K562 (cell line): ENCODE measurements around the gene ALDH1A3. TPM values are rescaled to one million over a fixed set of nuclear protein-coding genes. Genes with fewer than 3 reads are reported as not detected.

Experiments used
- ATAC-seq: fragments of 200-7000 bp; cut with Tn5 transposase; 3 replicates; pipeline ENCODE4 v1.9.1; 2020; ENCODE audit warnings: moderate library complexity
- BruUV-seq: library from RNA; stranded (reverse); fragments of 400-500 nt; replicated peaks from 2 replicates; lab custom pipeline; 2021; lab: Mats Ljungman, UMichigan
- CTCF ChIA-PET: fragments of 300-600 bp; formaldehyde crosslinking; extraction: SDS; loops from one replicate; lab custom pipeline; 2021; ENCODE audit warnings: low intra/inter-chr PET ratio; lab: Yijun Ruan, JAX
- POLR2A ChIA-PET: fragments of 300-600, 350-650 bp; sonication (Branson Sonifier 250); formaldehyde crosslinking; extraction: SDS; loops from one replicate; lab custom pipeline; 2021; ENCODE audit warnings: antibody characterized with exemption, inconsistent platforms; lab: Yijun Ruan, JAX
- DNase-seq, 4 experiments: peaks; one replicate each; pipeline versions ENCODE4 v3.0.0 to v3.0.0-alpha.2; 2011 to 2018; ENCODE audit warnings: low spot score in 3 of 4, mixed read lengths in 3 of 4; ENCODE audit errors: extremely low read depth in 1 of 4
- FAIRE-seq: peaks from 2 replicates; lab custom pipeline; 2011; peaks lifted over from hg19 to GRCh38; lab: Jason Lieb, UNC
- H2AFZ ChIP-seq: 2 replicates; pipeline ENCODE4 v1.6.0; 2011; ENCODE audit warnings: low read depth, low read length, control low read depth, inconsistent platforms
- H3K27ac ChIP-seq: fragments of 200-600 bp; 3 replicates; pipeline ENCODE4 v1.8.0; 2011; ENCODE audit warnings: low read depth, mild to moderate bottlenecking, control low read depth, inconsistent platforms, low read length, moderate library complexity, mixed read lengths; ENCODE audit errors: extremely low read depth
- H3K27me3 ChIP-seq, 2 experiments: fragments of 300-600 bp in 1 of 2; 2 replicates in 1 of 2; 3 replicates in 1 of 2; pipeline versions ENCODE4 v1.6.0 to v1.8.0; 2011; ENCODE audit warnings: inconsistent platforms in 2 of 2, low read length in 2 of 2, mild to moderate bottlenecking in 1 of 2, mixed read lengths in 1 of 2, moderate library complexity in 1 of 2; ENCODE audit not compliant: control insufficient read depth in 2 of 2, insufficient read depth in 2 of 2
- H3K36me3 ChIP-seq: fragments of 300-600 bp; 3 replicates; pipeline ENCODE4 v1.8.0; 2011; ENCODE audit warnings: mild to moderate bottlenecking, low read length, inconsistent platforms; ENCODE audit not compliant: control insufficient read depth, insufficient read depth
- H3K4me1 ChIP-seq, 2 experiments: fragments of 200-600 bp in 1 of 2; replicated peaks in 1 of 2; 2 replicates in 1 of 2; 3 replicates in 1 of 2; pipeline versions ENCODE4 v1.5.1 to v1.8.0; 2011; ENCODE audit warnings: inconsistent platforms in 2 of 2, low read length in 2 of 2, mild to moderate bottlenecking in 1 of 2, mixed read lengths in 1 of 2, moderate library complexity in 1 of 2; ENCODE audit not compliant: control insufficient read depth in 2 of 2, insufficient read depth in 2 of 2
- H3K4me2 ChIP-seq: 2 replicates; pipeline ENCODE4 v1.6.1; 2011; ENCODE audit warnings: low read length, control low read depth, inconsistent platforms, mixed read lengths; ENCODE audit not compliant: insufficient read depth
- H3K4me3 ChIP-seq: fragments of 200-600 bp; sonication (generic), shearing (Covaris generic); 2 replicates; pipeline ENCODE4 v1.5.1; 2016; ENCODE audit warnings: control low read depth, inconsistent platforms
- H3K79me2 ChIP-seq: fragments of 200-600 bp; 3 replicates; pipeline ENCODE4 v1.8.0; 2011; ENCODE audit warnings: low read length, inconsistent platforms; ENCODE audit not compliant: control insufficient read depth, insufficient read depth
- H3K9ac ChIP-seq, 2 experiments: 2 replicates each; pipeline versions ENCODE4 v1.6.0 to v1.6.1; 2011; ENCODE audit warnings: low read depth in 2 of 2, low read length in 2 of 2, control low read depth in 1 of 2, inconsistent platforms in 1 of 2, mild to moderate bottlenecking in 1 of 2, mixed read lengths in 1 of 2; ENCODE audit not compliant: insufficient read depth in 1 of 2
- H3K9me1 ChIP-seq: one replicate; pipeline ENCODE4 v1.6.0; 2011; ENCODE audit warnings: inconsistent platforms, mild to moderate bottlenecking, low read length, moderate library complexity; ENCODE audit not compliant: control insufficient read depth, insufficient read depth
- H3K9me3 ChIP-seq: replicated peaks from 2 replicates; pipeline ENCODE4 v1.5.1; 2011; ENCODE audit warnings: low read depth, low read length, inconsistent platforms; ENCODE audit not compliant: control insufficient read depth, insufficient read depth
- H4K20me1 ChIP-seq: replicated peaks from 2 replicates; pipeline ENCODE4 v1.6.1; 2011; ENCODE audit warnings: low read length, inconsistent platforms, mixed read lengths; ENCODE audit not compliant: control insufficient read depth, insufficient read depth
- BRD9 ChIP-seq: fragments of 450-650 bp; IDR thresholded peaks from 2 replicates; pipeline ENCODE4 v1.6.1; 2018; ENCODE audit warnings: low read depth; ENCODE audit not compliant: partially characterized antibody
- CAMTA2 ChIP-seq: fragments of 250-450 bp; sonication (Bioruptor Pico); conservative IDR thresholded peaks from 2 replicates; pipeline ENCODE4 v1.5.1; 2022
- CHCHD3 ChIP-seq: fragments of 250-450 bp; sonication (Bioruptor Pico); IDR thresholded peaks from 2 replicates; pipeline ENCODE4 v2.1.2; 2022; ENCODE audit warnings: mild to moderate bottlenecking
- CSDE1 ChIP-seq, 2 experiments: fragments of 450-650 bp; IDR thresholded peaks; 2 replicates each; pipeline ENCODE4 v1.6.1; 2016; ENCODE audit warnings: mild to moderate bottlenecking in 1 of 2
- E2F3 ChIP-seq: fragments of 250-450 bp; sonication (Bioruptor Pico); IDR thresholded peaks from 2 replicates; pipeline ENCODE4 v1.4.0; 2020; ENCODE audit warnings: mild to moderate bottlenecking
- FOXA3 ChIP-seq, 2 experiments: fragments of 450-650 bp in 1 of 2; sonication (generic) in 1 of 2; formaldehyde crosslinking; IDR thresholded peaks in 1 of 2; conservative IDR thresholded peaks in 1 of 2; 2 replicates each; pipeline versions ENCODE4 v1.4.0 to v1.8.0; 2020 to 2022; ENCODE audit warnings: mild to moderate bottlenecking in 2 of 2, missing genetic modification reagents in 1 of 2
- FOXP1 ChIP-seq: sonication (generic); formaldehyde crosslinking; IDR thresholded peaks from 2 replicates; pipeline ENCODE4 v1.8.0; 2022; ENCODE audit warnings: mild to moderate bottlenecking, missing genetic modification reagents
- GABPB1 ChIP-seq: sonication (generic); formaldehyde crosslinking; IDR thresholded peaks from 2 replicates; pipeline ENCODE4 v1.8.0; 2022; ENCODE audit warnings: mild to moderate bottlenecking, missing genetic modification reagents
- HDGF ChIP-seq: fragments of 450-650 bp; IDR thresholded peaks from 2 replicates; pipeline ENCODE4 v1.6.1; 2016
- KLF6 ChIP-seq: fragments of 250-450 bp; sonication (Bioruptor Pico); IDR thresholded peaks from 2 replicates; pipeline ENCODE4 v1.4.0; 2020; ENCODE audit warnings: mild to moderate bottlenecking, moderate library complexity, borderline replicate concordance
- MAFG ChIP-seq: fragments of 450-650 bp; conservative IDR thresholded peaks from 2 replicates; pipeline ENCODE4 v1.6.1; 2016; ENCODE audit warnings: missing genetic modification characterization, missing compliant biosample characterization
- OTX1 ChIP-seq: fragments of 450-650 bp; formaldehyde crosslinking; IDR thresholded peaks from 2 replicates; pipeline ENCODE4 v1.4.0; 2022; ENCODE audit warnings: mild to moderate bottlenecking
- ZNF174 ChIP-seq: fragments of 250-450 bp; sonication (Bioruptor Pico); IDR thresholded peaks from 2 replicates; pipeline ENCODE4 v1.4.0; 2020; ENCODE audit warnings: mild to moderate bottlenecking
- WGBS: fragments of 100-300 bp; shearing (Covaris generic); methylation state at CpG from one replicate; pipeline ENCODE4 v1.1.6; 2016; ENCODE audit warnings: low coverage, mixed read lengths; ENCODE audit not compliant: insufficient coverage; ENCODE audit errors: missing lambda C conversion rate; 5-methylcytosine and 5-hydroxymethylcytosine counted together
- in situ Hi-C: fragments of 300-500 bp; cut with MboI; formaldehyde crosslinking; loops from 4 replicates; pipeline ENCODE4 v1.15.0; 2018; ENCODE audit warnings: inconsistent platforms, mixed read lengths
- intact Hi-C: fragments of 100-400 bp; cut with micrococcal nuclease; formaldehyde crosslinking; loops from 2 replicates; pipeline ENCODE4 v1.14.2; 2022
- polyA plus RNA-seq, 8 experiments: library from polyadenylated mRNA; depleted of rRNA in 4 of 8; stranded (reverse) in 5 of 8; unstranded in 3 of 8; fragments of >200 nt; fragmentation: Nextera tagmentation in 2 of 8; fragmentation: Illumina TruSeq in 1 of 8; extraction: Ambion mirVana in 2 of 8; extraction: Trizol in 1 of 8; gene quantifications; 2 replicates each; pipeline versions ENCODE4 v1.2.1 to v1.2.3, GENCODE V29; 2011 to 2014; ENCODE audit warnings: inconsistent platforms in 1 of 8, missing spikeins in 1 of 8
- total RNA-seq, 7 experiments: library from RNA; depleted of rRNA in 6 of 7; stranded (reverse); fragments of >200 nt in 6 of 7; fragmentation: Illumina TruSeq in 2 of 7; extraction: Trizol in 2 of 7; gene quantifications; 2 replicates each; pipeline versions ENCODE4 v1.2.1 to v1.2.3, GENCODE V29; 2011 to 2021; ENCODE audit warnings: low replicate concordance in 1 of 7
- TF ChIP-seq, protein P1 (sequence below): fragments of 200-400 bp; formaldehyde crosslinking; IDR thresholded peaks from 2 replicates; pipeline ENCODE4 v1.6.1; 2017; ENCODE audit warnings: mild to moderate bottlenecking, low read depth, low read length, moderate library complexity
- TF ChIP-seq, protein P2 (sequence below): fragments of 450-650 bp; IDR thresholded peaks from one replicate; pipeline ENCODE4 v1.6.1; 2018; ENCODE audit warnings: mild to moderate bottlenecking, moderate library complexity; ENCODE audit not compliant: partially characterized antibody

Gene ALDH1A3
- total and polyA plus RNA-seq, 9 of the 15 experiments (the other 6 are each of a cell fraction or from before 2014, with no cell fraction given), result 0.38 TPM; not detected in 8

GRCh38 chr15:100875976-100876375 is 3.7 kb upstream of the ALDH1A3 start:
- H2AFZ ChIP-seq, result no peak overlapping the region
- H3K79me2 ChIP-seq, result no peaks in the 10 kb centered on the region
- H3K9me3 ChIP-seq, result no peaks in the 10 kb centered on the region
- no peak overlapping the region for H3K9ac ChIP-seq
- H3K4me1 ChIP-seq, result no peaks in the 10 kb centered on the region
- no peaks in the 10 kb centered on the region for H3K36me3 ChIP-seq
- peaks cover 0 to 28% of the 10 kb centered on the region in 2 experiments; a peak in 2 of 5 replicates for H3K27me3 ChIP-seq
- intact Hi-C loops, result no loop called here
- POLR2A ChIA-PET, result interaction anchor here (1.2 kb wide), 1 partner anchor 9 kb away, joined by 5 read pairs; no protein-coding TSS in a partner anchor
- H4K20me1 ChIP-seq, result no peaks in the 10 kb centered on the region; the same call in 1 of the 2 replicates
- no peak overlapping the region for H3K4me3 ChIP-seq
- TF ChIP-seq MAFG (tag) (no peak), BRD9 (no peak), OTX1 (CRISPR knock-in tag) (no peak), GABPB1 (no peak), HDGF (no peak), FOXP1 (CRISPR knock-in tag) (no peak)
- in situ Hi-C loops, result no loop called here
- FAIRE-seq (no peak), ATAC-seq (no peak), DNase-seq (no peak)
- CTCF ChIA-PET, result no interaction called here
- under 1% methylated on average over 7 of the region's 7 CpGs for WGBS
- H3K9me1 ChIP-seq, result no peaks in the 10 kb centered on the region
- no peak overlapping the region for H3K4me2 ChIP-seq
- no peak overlapping the region for H3K27ac ChIP-seq
- BruUV-seq, result no TSS peak

GRCh38 chr15:100877551-100877950 is 2.1 kb upstream of the ALDH1A3 start:
- no peak overlapping the region for H3K27ac ChIP-seq
- BruUV-seq, result no TSS peak
- H3K9me3 ChIP-seq, result no peaks in the 10 kb centered on the region
- H3K4me2 ChIP-seq, result no peak overlapping the region
- ChIA-PET POLR2A (no interaction called here), CTCF (no interaction called here)
- H3K9ac ChIP-seq, result no peak overlapping the region
- H3K4me1 ChIP-seq, result no peaks in the 10 kb centered on the region
- no peak overlapping the region for H2AFZ ChIP-seq
- H3K4me3 ChIP-seq, result no peak overlapping the region
- in situ Hi-C loops, result no loop called here
- H3K9me1 ChIP-seq, result no peaks in the 10 kb centered on the region
- H3K36me3 ChIP-seq, result no peaks in the 10 kb centered on the region
- DNase-seq (no peak), ATAC-seq (no peak), FAIRE-seq (no peak)
- no peaks in the 10 kb centered on the region; the same call in 1 of the 2 replicates for H4K20me1 ChIP-seq
- 0% methylated on average over 10 of the region's 10 CpGs for WGBS
- H3K27me3 ChIP-seq, result peaks cover 3 to 35% of the 10 kb centered on the region in 2 experiments; a peak in 4 of 5 replicates
- intact Hi-C loops, result no loop called here
- no peaks in the 10 kb centered on the region for H3K79me2 ChIP-seq
- no peak for TF ChIP-seq CHCHD3 (CRISPR knock-in tag)
- TF ChIP-seq ZNF174 (CRISPR knock-in tag), result no peak
- TF ChIP-seq, protein P1, sequence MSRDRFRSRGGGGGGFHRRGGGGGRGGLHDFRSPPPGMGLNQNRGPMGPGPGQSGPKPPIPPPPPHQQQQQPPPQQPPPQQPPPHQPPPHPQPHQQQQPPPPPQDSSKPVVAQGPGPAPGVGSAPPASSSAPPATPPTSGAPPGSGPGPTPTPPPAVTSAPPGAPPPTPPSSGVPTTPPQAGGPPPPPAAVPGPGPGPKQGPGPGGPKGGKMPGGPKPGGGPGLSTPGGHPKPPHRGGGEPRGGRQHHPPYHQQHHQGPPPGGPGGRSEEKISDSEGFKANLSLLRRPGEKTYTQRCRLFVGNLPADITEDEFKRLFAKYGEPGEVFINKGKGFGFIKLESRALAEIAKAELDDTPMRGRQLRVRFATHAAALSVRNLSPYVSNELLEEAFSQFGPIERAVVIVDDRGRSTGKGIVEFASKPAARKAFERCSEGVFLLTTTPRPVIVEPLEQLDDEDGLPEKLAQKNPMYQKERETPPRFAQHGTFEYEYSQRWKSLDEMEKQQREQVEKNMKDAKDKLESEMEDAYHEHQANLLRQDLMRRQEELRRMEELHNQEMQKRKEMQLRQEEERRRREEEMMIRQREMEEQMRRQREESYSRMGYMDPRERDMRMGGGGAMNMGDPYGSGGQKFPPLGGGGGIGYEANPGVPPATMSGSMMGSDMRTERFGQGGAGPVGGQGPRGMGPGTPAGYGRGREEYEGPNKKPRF, result no peak
- no peak for TF ChIP-seq CAMTA2 (CRISPR knock-in tag)
- no peak for TF ChIP-seq FOXA3 (CRISPR knock-in tag; conservative IDR thresholded peaks at IDR 0.05 in 1 of 2, IDR thresholded peaks at IDR 0.05 in 1 of 2)
- TF ChIP-seq, protein P2, sequence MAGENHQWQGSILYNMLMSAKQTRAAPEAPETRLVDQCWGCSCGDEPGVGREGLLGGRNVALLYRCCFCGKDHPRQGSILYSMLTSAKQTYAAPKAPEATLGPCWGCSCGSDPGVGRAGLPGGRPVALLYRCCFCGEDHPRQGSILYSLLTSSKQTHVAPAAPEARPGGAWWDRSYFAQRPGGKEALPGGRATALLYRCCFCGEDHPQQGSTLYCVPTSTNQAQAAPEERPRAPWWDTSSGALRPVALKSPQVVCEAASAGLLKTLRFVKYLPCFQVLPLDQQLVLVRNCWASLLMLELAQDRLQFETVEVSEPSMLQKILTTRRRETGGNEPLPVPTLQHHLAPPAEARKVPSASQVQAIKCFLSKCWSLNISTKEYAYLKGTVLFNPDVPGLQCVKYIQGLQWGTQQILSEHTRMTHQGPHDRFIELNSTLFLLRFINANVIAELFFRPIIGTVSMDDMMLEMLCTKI, result no peak
- no peak for TF ChIP-seq KLF6 (CRISPR knock-in tag)
- no peak for TF ChIP-seq E2F3 (CRISPR knock-in tag)
- no peak for TF ChIP-seq CSDE1 (IDR thresholded peaks at IDR 0.05)
